Esophagus squamous epithelium (tissue), 4 donors: ENCODE measurements around the gene ANGPTL2.

ENCODE experiments used
- POLR2A ChIP-seq, 4 donors: fragments of 450-650 bp; IDR thresholded peaks; one replicate each; pipeline ENCODE4 v1.6.1; 2017; ENCODE audit warnings: antibody characterized with exemption in 4 of 4, mild to moderate bottlenecking in 4 of 4, moderate library complexity in 3 of 4
- TF ChIP-seq, protein P1 (sequence below), 6 experiments: fragments of 450-650 bp in 4 of 6; fragments of 200-600 bp in 2 of 6; sonication (generic) in 2 of 6; IDR thresholded peaks; one replicate each; pipeline ENCODE4 v1.5.1; 2016 to 2019; ENCODE audit warnings: antibody characterized with exemption in 6 of 6, mild to moderate bottlenecking in 4 of 6, moderate library complexity in 4 of 6

DNA sequence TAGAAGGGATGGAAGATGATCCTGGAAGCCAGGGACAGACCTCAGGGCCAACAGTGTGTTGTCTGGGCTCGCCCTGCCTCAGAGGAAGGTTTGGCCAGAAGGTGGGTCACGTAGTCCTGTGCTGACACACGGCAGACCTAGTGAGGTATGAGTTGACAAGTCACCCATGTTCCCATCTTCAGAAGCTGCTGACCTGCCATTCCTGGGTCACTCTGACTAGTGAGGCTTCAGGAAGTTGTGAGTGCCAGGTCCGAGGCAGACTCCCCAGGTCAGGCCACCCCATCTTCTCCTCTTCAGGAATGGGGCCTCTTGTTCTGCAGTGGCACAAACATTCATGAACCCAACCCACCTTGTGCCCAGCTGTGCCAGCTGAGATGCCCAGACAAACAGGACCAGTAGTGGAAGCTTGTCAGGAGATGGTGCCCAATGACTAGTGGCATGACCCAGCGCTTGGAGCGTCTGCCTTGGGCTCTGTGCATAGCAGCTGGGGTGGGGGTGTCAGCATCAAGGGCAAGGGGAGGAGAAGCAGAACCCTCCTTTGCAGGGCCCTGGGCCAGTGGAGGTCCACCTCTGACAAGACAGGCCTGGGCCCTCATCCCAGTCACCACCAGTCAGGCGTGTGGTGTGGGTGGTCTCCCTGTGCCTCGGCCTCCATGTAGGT lies 16.8 kb upstream of the ANGPTL2 start:
- TF ChIP-seq, protein P1, sequence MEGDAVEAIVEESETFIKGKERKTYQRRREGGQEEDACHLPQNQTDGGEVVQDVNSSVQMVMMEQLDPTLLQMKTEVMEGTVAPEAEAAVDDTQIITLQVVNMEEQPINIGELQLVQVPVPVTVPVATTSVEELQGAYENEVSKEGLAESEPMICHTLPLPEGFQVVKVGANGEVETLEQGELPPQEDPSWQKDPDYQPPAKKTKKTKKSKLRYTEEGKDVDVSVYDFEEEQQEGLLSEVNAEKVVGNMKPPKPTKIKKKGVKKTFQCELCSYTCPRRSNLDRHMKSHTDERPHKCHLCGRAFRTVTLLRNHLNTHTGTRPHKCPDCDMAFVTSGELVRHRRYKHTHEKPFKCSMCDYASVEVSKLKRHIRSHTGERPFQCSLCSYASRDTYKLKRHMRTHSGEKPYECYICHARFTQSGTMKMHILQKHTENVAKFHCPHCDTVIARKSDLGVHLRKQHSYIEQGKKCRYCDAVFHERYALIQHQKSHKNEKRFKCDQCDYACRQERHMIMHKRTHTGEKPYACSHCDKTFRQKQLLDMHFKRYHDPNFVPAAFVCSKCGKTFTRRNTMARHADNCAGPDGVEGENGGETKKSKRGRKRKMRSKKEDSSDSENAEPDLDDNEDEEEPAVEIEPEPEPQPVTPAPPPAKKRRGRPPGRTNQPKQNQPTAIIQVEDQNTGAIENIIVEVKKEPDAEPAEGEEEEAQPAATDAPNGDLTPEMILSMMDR (IDR thresholded peaks at IDR 0.05): no peak
- no peak for TF ChIP-seq POLR2A (IDR thresholded peaks at IDR 0.05)
